Endothelial cell of hepatic sinusoid (primary cell): ENCODE measurements around the gene CORO1C.
"Not testable (repeated sequence)": the region's sequence is repeated elsewhere in the genome, so short reads cannot be mapped to it uniquely, and the experiment has no call there.

Experiments used
- in situ Hi-C: cut with HindIII; loops from 2 replicates; pipeline ENCODE4 v1.10.0; 2017; ENCODE audit warnings: low sequenced_read_pairs

Gene CORO1C

GRCh38 chr12:108638997-108639822 lies 92.1 kb downstream of the CORO1C start:
- in situ Hi-C loops = no loop called here

GRCh38 chr12:108638141-108638827 lies 93.0 kb downstream of the CORO1C start:
- in situ Hi-C loops = no loop called here

DNA sequence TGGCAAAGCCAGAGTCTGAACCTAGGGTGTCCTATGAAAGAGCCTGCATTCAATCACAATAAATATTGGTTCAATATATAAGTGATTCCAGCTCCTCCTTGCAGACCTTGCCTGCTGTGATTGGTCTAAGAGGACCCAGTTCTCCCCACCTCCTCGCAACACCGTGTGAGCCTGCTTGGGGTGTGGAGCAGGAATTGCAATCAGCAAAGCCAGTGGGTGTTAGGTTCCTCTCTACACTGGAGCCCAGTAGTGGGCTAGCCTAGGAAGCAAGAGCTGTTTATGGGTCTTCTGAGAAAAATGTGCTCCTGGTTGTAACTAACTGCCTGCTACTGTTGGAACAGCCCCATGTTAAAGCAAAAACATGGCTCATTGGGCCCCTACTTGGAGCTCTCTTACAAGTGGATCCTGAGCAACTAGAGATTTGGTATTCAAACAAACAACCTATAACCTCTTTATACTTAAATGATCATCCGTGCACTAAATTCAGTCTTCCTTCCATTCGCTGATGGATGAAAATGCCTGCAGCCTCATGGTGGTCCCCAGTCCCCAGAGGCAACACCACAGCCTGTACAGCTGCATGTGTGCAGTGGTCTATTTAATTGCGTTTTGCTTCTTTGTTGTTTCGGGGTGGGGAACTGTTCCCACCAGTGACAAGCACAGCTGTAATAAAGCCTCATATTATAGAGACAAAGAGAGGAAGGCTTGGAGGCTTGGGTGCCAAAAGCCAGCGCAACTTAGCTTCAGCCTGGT lies 93.9 kb downstream of the CORO1C start:
- in situ Hi-C loops = no loop called here

GRCh38 chr12:108635997-108636808 lies 95.1 kb downstream of the CORO1C start:
- in situ Hi-C loops = no loop called here

DNA sequence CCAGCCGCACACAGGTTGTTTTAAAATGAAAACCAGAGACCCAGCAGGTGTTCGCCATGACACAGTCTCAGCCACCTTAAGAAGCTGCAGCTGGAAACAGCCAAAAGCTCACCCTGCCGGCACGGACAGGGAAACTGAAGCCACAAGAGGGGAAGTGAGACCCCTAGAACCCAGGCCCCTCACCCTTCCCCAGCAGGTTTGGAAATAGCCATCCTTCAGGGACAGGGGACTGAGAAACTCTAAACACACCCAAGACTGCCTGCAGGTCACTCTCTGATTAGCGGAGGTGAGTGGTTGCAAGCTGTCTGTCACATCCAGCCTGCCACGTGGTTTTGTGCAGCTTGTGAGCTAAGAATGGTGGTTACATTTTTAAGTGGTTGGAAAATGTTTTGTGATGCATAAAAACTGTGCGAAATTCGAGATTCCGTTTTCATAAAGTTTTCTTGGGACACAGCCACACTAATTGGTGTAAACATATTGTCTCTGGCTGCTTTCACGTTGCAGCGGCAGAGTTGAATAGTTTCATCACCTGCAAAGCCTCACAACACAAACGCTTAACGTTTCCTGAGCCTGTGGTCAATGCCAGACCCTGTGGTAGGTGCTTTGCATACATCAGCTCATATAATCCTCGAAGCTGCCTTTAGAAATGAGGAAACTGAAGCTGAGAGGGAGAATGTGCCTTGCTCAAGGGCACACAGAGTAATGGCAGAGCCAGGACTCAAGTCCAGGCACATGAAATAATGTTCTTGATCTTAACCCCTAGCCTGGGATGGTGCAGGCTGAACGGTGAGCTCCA lies 95.9 kb downstream of the CORO1C start:
- in situ Hi-C loops = no loop called here

- in situ Hi-C loops = no loop called here
Observed at GRCh38 chr12:108634341-108634751, 97.0 kb downstream of the CORO1C start.

GRCh38 chr12:108633534-108634248 lies 97.6 kb downstream of the CORO1C start, which contains the start of gene SELPLG:
Gene SELPLG (minus strand): TSS chr12:108633894. CDS start chr12:108624307, 9,587 bp downstream.
- in situ Hi-C loops = no loop called here

- in situ Hi-C loops = no loop called here
Observed at GRCh38 chr12:108633081-108633533, 98.2 kb downstream of the CORO1C start.

DNA sequence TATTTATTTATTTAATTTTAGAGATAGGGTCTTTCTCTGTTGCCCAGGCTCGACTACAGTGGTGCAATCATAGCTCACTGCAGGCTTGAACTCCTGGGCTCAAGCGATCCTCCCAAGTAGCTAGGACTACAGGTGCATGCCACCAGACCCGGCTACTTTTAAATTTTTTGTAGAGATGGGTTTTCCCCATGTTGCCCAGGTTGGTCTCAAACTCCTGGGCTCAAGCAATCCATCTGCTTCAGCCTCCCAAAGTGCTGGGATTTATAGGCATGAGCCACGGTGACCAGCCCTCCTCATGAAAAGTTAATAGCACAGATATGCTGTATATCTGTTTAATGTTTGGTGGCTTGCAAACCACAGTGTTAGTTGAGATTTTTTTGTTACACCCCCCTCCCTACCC lies 100.1 kb downstream of the CORO1C start:
- in situ Hi-C loops = not testable (repeated sequence)

GRCh38 chr12:108630481-108631207 lies 100.7 kb downstream of the CORO1C start:
- in situ Hi-C loops = no loop called here

GRCh38 chr12:108629824-108630476 lies 101.4 kb downstream of the CORO1C start:
- in situ Hi-C loops = loop anchor here (10.0 kb wide), 1 partner anchor 55 kb away; no protein-coding TSS in a partner anchor

DNA sequence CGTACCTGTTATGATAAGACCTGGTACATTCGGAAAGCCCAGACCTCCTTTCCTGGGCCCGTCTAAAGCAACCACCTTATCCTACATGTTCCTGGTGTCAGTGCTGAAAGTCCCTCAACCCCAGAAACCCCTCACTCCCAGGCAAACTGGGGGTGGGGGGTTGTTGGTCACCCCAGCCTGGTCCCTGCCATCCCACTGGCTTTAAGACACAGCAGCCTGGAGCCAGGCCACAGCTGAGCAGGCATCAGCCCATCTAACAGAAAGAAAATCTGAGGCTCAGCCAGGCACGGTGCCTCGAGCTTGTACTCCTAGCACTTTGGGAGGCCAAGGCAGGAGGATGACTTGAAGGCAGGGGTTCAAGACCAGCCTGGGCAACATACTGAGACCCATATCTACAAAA lies 102.2 kb downstream of the CORO1C start:
- in situ Hi-C loops = loop anchor here (10.0 kb wide), 1 partner anchor 56 kb away; no protein-coding TSS in a partner anchor

GRCh38 chr12:108627134-108627920 lies 104.0 kb downstream of the CORO1C start:
- in situ Hi-C loops = loop anchor here (10.0 kb wide), 1 partner anchor 57 kb away; no protein-coding TSS in a partner anchor

- in situ Hi-C loops = loop anchor here (10.0 kb wide), 1 partner anchor 60 kb away; no protein-coding TSS in a partner anchor
Observed at GRCh38 chr12:108625228-108625627, 106.1 kb downstream of the CORO1C start.

DNA sequence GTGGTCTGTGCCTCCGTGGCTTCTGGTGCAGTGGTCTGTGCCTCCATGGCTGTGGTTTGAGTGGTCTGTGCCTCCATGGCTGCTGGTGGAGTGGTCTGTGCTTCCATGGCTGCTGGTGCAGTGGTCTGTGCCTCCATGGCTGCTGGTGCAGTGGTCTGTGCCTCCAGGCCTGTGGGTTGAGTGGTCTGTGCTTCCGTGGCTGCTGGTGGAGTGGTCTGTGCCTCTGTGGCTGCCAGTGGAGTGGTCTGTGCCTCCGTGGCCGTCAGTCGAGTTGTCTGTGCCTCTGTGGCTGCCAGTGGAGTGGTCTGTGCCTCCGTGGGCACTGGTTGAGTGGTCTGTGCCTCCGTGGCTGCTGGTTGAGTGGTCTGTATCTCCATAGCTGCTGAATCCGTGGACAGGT lies 107.7 kb downstream of the CORO1C start:
- in situ Hi-C loops = loop anchor here (5.0 to 10.0 kb wide), 2 partner anchors 61 kb away; partner anchors contain the start of genes ISCU and SART3

DNA sequence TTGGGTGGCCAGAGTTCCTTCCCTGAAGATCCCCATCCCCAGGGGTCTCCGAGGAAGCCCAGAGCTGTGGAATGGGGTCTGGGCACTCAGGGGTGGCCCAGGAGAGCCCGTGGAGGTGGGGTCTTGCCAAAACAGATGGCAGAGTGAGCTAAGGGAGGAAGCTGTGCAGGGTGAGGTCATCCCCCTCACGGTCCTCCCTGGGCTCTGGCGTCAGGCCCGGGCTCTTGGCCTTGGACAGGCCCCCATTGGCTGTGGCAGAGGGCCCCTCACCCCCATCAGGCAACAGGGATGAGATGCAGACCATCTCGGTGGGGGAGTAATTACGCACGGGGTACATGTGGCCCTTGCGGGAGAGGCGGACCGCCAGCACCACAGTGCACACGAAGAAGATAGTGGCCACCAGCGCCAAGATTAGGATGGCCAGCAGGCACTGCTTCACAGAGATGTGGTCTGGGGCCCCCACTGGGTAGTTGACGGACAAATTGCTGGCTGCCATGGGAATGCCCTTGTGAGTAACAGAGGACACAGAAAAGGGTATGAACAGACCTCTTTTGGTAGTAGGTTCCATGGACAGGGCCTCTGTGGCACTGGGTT lies 108.3 kb downstream of the CORO1C start:
- in situ Hi-C loops = loop anchor here (5.0 to 10.0 kb wide), 2 partner anchors 61 to 62 kb away; partner anchors contain the start of genes ISCU and SART3
